HG03460 (cell line): ENCODE measurements around the gene FRMD5.

ENCODE experiments used
- ATAC-seq: cut with Tn5 transposase; IDR thresholded peaks from one replicate; pipeline ENCODE4 v1.9.1; 2021; ENCODE audit not compliant: unreplicated experiment

The FRMD5 gene

GRCh38 chr15:43901495-43901894 lies 293.6 kb downstream of the FRMD5 start:
- no peak for ATAC-seq

GRCh38 chr15:43900996-43901395 lies 294.1 kb downstream of the FRMD5 start:
- no peak for ATAC-seq

GRCh38 chr15:43899928-43900327 lies 295.1 kb downstream of the FRMD5 start:
- ATAC-seq, result no peak

GRCh38 chr15:43898891-43899290 lies 296.2 kb downstream of the FRMD5 start:
- no peak for ATAC-seq

GRCh38 chr15:43896543-43896942 lies 298.5 kb downstream of the FRMD5 start:
- ATAC-seq, result no peak

- no peak for ATAC-seq
These were observed 299.5 kb downstream of the FRMD5 start for GRCh38 chr15:43895586-43895985.

- no peak for ATAC-seq
These were observed 301.1 kb downstream of the FRMD5 start for GRCh38 chr15:43893956-43894355.

- ATAC-seq, result no peak
These were observed 306.0 kb downstream of the FRMD5 start for GRCh38 chr15:43889042-43889441.

GRCh38 chr15:43887901-43888300 lies 307.2 kb downstream of the FRMD5 start:
- no peak for ATAC-seq

GRCh38 chr15:43886558-43886957 lies 308.5 kb downstream of the FRMD5 start:
- ATAC-seq, result no peak

- no peak for ATAC-seq
These were observed 311.5 kb downstream of the FRMD5 start for GRCh38 chr15:43883571-43883970.

- no peak for ATAC-seq
These were observed 313.1 kb downstream of the FRMD5 start for GRCh38 chr15:43881944-43882343.

- no peak for ATAC-seq
These were observed 313.8 kb downstream of the FRMD5 start for GRCh38 chr15:43881245-43881644.

GRCh38 chr15:43880406-43881194 lies 314.5 kb downstream of the FRMD5 start:
- no peak for ATAC-seq

- ATAC-seq, result no peak
These were observed 315.4 kb downstream of the FRMD5 start for GRCh38 chr15:43879386-43880355.

GRCh38 chr15:43878446-43878845 lies 316.6 kb downstream of the FRMD5 start:
- ATAC-seq, result no peak

- ATAC-seq, result no peak
These were observed 317.7 kb downstream of the FRMD5 start for GRCh38 chr15:43877371-43877770.

GRCh38 chr15:43876872-43877271 lies 318.2 kb downstream of the FRMD5 start:
- ATAC-seq, result no peak

GRCh38 chr15:43873651-43874050 lies 321.4 kb downstream of the FRMD5 start:
- ATAC-seq, result no peak

GRCh38 chr15:43872416-43873020 lies 322.6 kb downstream of the FRMD5 start:
- ATAC-seq, result no peak

- ATAC-seq, result no peak
These were observed 323.2 kb downstream of the FRMD5 start for GRCh38 chr15:43871835-43872234.
